SJCRH30 (cell line): ENCODE measurements around the gene RFNG. TPM values are rescaled to one million over a fixed set of nuclear protein-coding genes. Genes with fewer than 3 reads are reported as not detected.
A peak's percentile ranks its signal among the peaks of the same experiment; 100 is the strongest.

Experiments used
- DNase-seq, 2 experiments: peaks; one replicate each; pipeline ENCODE4 v3.0.0-alpha.2; 2015 to 2020
- H3K27ac ChIP-seq: fragments of 250-450 bp; sonication (Bioruptor Pico); 2 replicates; pipeline ENCODE4 v1.5.1; 2020; ENCODE audit warnings: mild to moderate bottlenecking, moderate library complexity
- H3K27me3 ChIP-seq: fragments of 250-450 bp; sonication (Bioruptor Pico); 2 replicates; pipeline ENCODE4 v1.5.1; 2020; ENCODE audit warnings: mild to moderate bottlenecking, moderate library complexity
- H3K36me3 ChIP-seq: fragments of 250-450 bp; sonication (Bioruptor Pico); 2 replicates; pipeline ENCODE4 v1.5.1; 2020; ENCODE audit warnings: mild to moderate bottlenecking, moderate library complexity
- H3K4me1 ChIP-seq: fragments of 250-450 bp; sonication (Bioruptor Pico); 2 replicates; pipeline ENCODE4 v1.5.1; 2020; ENCODE audit warnings: mild to moderate bottlenecking, moderate library complexity
- H3K4me3 ChIP-seq: fragments of 250-450 bp; sonication (Bioruptor Pico); 2 replicates; pipeline ENCODE4 v1.5.1; 2020; ENCODE audit warnings: mild to moderate bottlenecking, moderate library complexity
- H3K9me3 ChIP-seq: fragments of 250-450 bp; sonication (Bioruptor Pico); replicated peaks from 2 replicates; pipeline ENCODE4 v1.5.1; 2020; ENCODE audit warnings: mild to moderate bottlenecking, moderate library complexity
- total RNA-seq: library from RNA; depleted of rRNA; stranded (reverse); fragments of >200 nt; shearing (Covaris generic); gene quantifications from 2 replicates; pipeline ENCODE4 v1.2.3, GENCODE V29; 2014

The RFNG gene
- total RNA-seq, 1 experiment from 2014 or later, result 26.5 TPM

DNA sequence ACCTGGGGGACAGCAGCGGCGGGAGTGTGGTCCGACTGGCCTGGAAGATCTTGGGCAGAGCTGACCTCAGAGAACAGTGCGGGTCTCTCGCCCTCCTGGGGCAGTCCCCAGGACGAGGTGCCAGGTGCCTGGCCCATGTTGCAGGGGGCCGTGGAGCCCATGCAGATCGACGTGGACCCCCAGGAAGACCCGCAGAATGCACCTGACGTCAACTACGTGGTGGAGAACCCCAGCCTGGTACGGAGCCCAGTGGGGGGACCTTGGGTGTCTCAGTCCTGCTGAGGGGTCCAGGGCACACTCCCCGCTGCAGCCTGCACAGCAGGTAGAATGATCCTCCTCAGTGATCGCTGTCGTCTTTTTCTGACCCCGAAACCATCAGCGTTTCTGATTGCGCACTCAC lies 1.5 kb upstream of the RFNG start:
- H3K4me1 ChIP-seq, result peaks cover 4% of the 10 kb centered on the region; the same call in 1 of the 2 replicates
- peak overlapping the region; percentile 98; the same call in 1 of the 2 replicates for H3K4me3 ChIP-seq
- peaks cover 41% of the 10 kb centered on the region for H3K36me3 ChIP-seq
- H3K27ac ChIP-seq, result no peak overlapping the region
- H3K27me3 ChIP-seq, result no peaks in the 10 kb centered on the region
- H3K9me3 ChIP-seq, result no peaks in the 10 kb centered on the region
- DNase-seq, result no peak

- DNase-seq, result no peak
- peaks cover 36% of the 10 kb centered on the region for H3K36me3 ChIP-seq
Observed at GRCh38 chr17:82052638-82053059, 1.0 kb upstream of the RFNG start.

GRCh38 chr17:82050761-82051641 lies 610 bp downstream of the RFNG start:
- Histone ChIP-seq H3K36me3 (peaks cover 19% of the 10 kb centered on the region), H3K4me1 (peaks cover 4% of the 10 kb centered on the region; the same call in 1 of the 2 replicates), H3K4me3 (peak overlapping the region; percentile 98), H3K27me3 (no peaks in the 10 kb centered on the region), H3K27ac (no peak overlapping the region), H3K9me3 (no peaks in the 10 kb centered on the region)
- no peak for DNase-seq

More at GRCh38 chr17:82052638-82053059, 1.0 kb upstream of the RFNG start:
- H3K4me1 ChIP-seq, result peaks cover 4% of the 10 kb centered on the region; the same call in 1 of the 2 replicates
- H3K4me3 ChIP-seq, result peak overlapping the region; percentile 98
- no peaks in the 10 kb centered on the region for H3K9me3 ChIP-seq
- H3K27me3 ChIP-seq, result no peaks in the 10 kb centered on the region
- no peak overlapping the region for H3K27ac ChIP-seq

- no peak for DNase-seq
- H3K9me3 ChIP-seq, result no peaks in the 10 kb centered on the region
- peaks cover 4% of the 10 kb centered on the region; the same call in 1 of the 2 replicates for H3K4me1 ChIP-seq
- no peak overlapping the region for H3K27ac ChIP-seq
- peaks cover 14% of the 10 kb centered on the region for H3K36me3 ChIP-seq
- peak overlapping the region; percentile 98 for H3K4me3 ChIP-seq
- H3K27me3 ChIP-seq, result no peaks in the 10 kb centered on the region
Observed at GRCh38 chr17:82050152-82050760, 1.4 kb downstream of the RFNG start.

- H3K36me3 ChIP-seq, result peaks cover 7% of the 10 kb centered on the region
- H3K27ac ChIP-seq, result no peak overlapping the region
- H3K4me1 ChIP-seq, result peaks cover 4% of the 10 kb centered on the region; the same call in 1 of the 2 replicates
- DNase-seq, result no peak
- no peaks in the 10 kb centered on the region for H3K27me3 ChIP-seq
- no peak overlapping the region for H3K4me3 ChIP-seq
- H3K9me3 ChIP-seq, result no peaks in the 10 kb centered on the region
Observed at GRCh38 chr17:82049521-82049971, 2.1 kb downstream of the RFNG start.

- Histone ChIP-seq H3K36me3 (peaks cover 3% of the 10 kb centered on the region; the same call in 1 of the 2 replicates), H3K9me3 (no peaks in the 10 kb centered on the region), H3K4me1 (peaks cover 4% of the 10 kb centered on the region; the same call in 1 of the 2 replicates), H3K27me3 (no peaks in the 10 kb centered on the region), H3K4me3 (no peak overlapping the region), H3K27ac (no peak overlapping the region)
- DNase-seq, result no peak
Observed at GRCh38 chr17:82049106-82049505, 2.5 kb downstream of the RFNG start.

DNA sequence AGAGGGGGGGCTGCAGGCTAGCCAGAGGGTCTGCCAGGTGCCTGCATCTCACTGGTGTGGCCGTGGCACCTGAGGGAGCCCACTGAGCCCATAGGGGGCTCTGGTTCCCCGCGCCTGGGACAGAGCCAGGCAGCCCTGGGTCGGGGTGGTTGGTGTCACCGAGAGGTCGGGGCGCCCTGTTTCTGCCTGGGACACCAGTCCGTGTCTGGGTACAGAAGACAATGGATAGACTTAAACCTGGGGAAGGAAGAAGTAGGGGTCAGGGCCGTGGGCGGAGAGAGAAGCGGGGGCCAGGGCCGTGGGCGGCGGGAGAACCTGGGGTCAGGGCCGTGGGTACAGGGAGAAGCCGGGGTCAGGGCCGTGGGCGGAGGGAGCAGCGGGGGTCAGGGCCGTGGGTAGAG lies 3.0 kb downstream of the RFNG start:
- H3K27me3 ChIP-seq, result no peaks in the 10 kb centered on the region
- H3K9me3 ChIP-seq, result no peaks in the 10 kb centered on the region
- DNase-seq, result no peak
- no peak overlapping the region for H3K4me3 ChIP-seq
- no peak overlapping the region for H3K27ac ChIP-seq
- H3K4me1 ChIP-seq, result peaks cover 4% of the 10 kb centered on the region; the same call in 1 of the 2 replicates
- H3K36me3 ChIP-seq, result no peaks in the 10 kb centered on the region

- no peak overlapping the region for H3K4me3 ChIP-seq
- peaks cover 4% of the 10 kb centered on the region; the same call in 1 of the 2 replicates for H3K4me1 ChIP-seq
- H3K27ac ChIP-seq, result no peak overlapping the region
- no peaks in the 10 kb centered on the region for H3K9me3 ChIP-seq
- no peak for DNase-seq
- H3K27me3 ChIP-seq, result no peaks in the 10 kb centered on the region
- no peaks in the 10 kb centered on the region for H3K36me3 ChIP-seq
Observed at GRCh38 chr17:82047914-82048570, 3.6 kb downstream of the RFNG start.

- DNase-seq, result no peak
- Histone ChIP-seq H3K36me3 (no peaks in the 10 kb centered on the region), H3K27me3 (no peaks in the 10 kb centered on the region), H3K4me3 (no peak overlapping the region), H3K4me1 (no peaks in the 10 kb centered on the region), H3K27ac (no peak overlapping the region), H3K9me3 (no peaks in the 10 kb centered on the region)
Observed at GRCh38 chr17:82047379-82047778, 4.2 kb downstream of the RFNG start.

DNA sequence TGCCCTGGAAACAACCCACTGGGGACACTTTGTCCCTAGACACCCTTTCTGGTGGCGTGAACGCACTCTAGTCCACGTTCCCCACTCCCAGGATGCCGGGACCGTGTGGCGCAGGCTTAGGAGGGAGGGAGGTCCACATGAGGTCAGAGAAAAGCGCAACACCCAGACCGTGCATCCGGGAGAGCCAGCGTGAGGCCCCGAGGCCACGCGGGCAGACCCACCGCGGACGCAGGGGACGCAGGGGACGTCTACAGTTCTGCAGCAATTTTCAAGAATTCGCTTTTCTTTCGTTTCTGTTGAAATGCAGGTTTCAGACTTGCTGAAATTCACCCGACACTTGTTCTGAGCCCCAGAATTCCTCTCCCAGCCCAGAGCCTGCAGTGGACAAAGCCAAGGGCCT lies 4.7 kb downstream of the RFNG start:
- no peak overlapping the region for H3K4me3 ChIP-seq
- no peaks in the 10 kb centered on the region for H3K4me1 ChIP-seq
- no peak for DNase-seq
- H3K27ac ChIP-seq, result no peak overlapping the region
- H3K9me3 ChIP-seq, result no peaks in the 10 kb centered on the region
- no peaks in the 10 kb centered on the region for H3K36me3 ChIP-seq
- no peaks in the 10 kb centered on the region for H3K27me3 ChIP-seq

- Histone ChIP-seq H3K36me3 (no peaks in the 10 kb centered on the region), H3K4me1 (no peaks in the 10 kb centered on the region), H3K27me3 (no peaks in the 10 kb centered on the region), H3K27ac (no peak overlapping the region), H3K4me3 (no peak overlapping the region), H3K9me3 (no peaks in the 10 kb centered on the region)
- no peak for DNase-seq
Observed at GRCh38 chr17:82045936-82046484, 5.6 kb downstream of the RFNG start.

DNA sequence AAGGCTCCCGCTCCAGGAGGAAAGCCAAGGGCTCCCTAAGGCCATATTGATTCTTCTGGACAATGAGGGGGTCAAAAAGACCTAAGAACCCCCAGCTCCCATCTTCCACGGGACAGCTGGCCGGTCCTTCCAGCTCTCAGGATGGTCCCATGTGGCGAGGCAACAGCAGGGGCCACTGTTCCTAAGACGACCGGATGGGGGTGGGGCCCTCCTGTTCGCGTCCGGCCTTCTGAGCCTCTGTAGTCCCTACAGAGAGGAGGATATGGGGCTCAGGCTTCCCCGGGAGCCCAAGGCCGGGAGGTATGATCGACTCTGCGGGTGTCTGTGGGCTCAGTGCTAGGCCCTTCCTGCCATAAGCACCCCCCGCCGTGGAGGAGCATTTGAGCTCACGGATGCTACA lies 8.1 kb downstream of the RFNG start:
- H3K27ac ChIP-seq, result no peak overlapping the region
- H3K9me3 ChIP-seq, result no peaks in the 10 kb centered on the region
- no peaks in the 10 kb centered on the region for H3K4me1 ChIP-seq
- no peak overlapping the region for H3K4me3 ChIP-seq
- DNase-seq, result no peak
- H3K27me3 ChIP-seq, result no peaks in the 10 kb centered on the region
- no peaks in the 10 kb centered on the region for H3K36me3 ChIP-seq

DNA sequence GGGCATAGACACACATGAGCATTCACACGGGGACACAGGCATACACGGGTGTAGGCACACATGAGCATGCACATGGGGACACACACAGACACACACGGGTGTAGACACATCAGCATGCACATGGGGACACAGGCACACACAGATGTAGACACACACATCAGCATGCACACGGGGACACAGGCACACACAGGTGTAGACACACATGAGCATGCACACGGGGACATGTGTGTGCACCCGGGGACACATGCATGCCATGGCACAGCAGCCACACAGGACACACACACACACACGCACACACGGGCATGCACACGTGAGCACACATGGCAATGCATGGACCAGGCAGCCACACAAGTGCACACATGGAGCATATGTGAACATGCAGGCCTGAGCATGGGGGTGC lies 9.0 kb downstream of the RFNG start:
- H3K9me3 ChIP-seq, result no peaks in the 10 kb centered on the region
- no peak overlapping the region for H3K4me3 ChIP-seq
- no peaks in the 10 kb centered on the region for H3K36me3 ChIP-seq
- DNase-seq, result no peak
- no peaks in the 10 kb centered on the region for H3K27me3 ChIP-seq
- no peak overlapping the region for H3K27ac ChIP-seq
- H3K4me1 ChIP-seq, result no peaks in the 10 kb centered on the region

- H3K36me3 ChIP-seq, result no peaks in the 10 kb centered on the region
- no peaks in the 10 kb centered on the region for H3K9me3 ChIP-seq
- H3K27me3 ChIP-seq, result no peaks in the 10 kb centered on the region
- DNase-seq, result no peak
- no peak overlapping the region for H3K4me3 ChIP-seq
- H3K27ac ChIP-seq, result no peak overlapping the region
- H3K4me1 ChIP-seq, result peaks cover 3% of the 10 kb centered on the region; the same call in 1 of the 2 replicates
Observed at GRCh38 chr17:82041144-82041814, 10.3 kb downstream of the RFNG start.
